ENCODE measurements around the gene KCNT1.

Gene KCNT1

GRCh38 chr9:135673941-135674340 is 28.0 kb upstream of the KCNT1 start:
- no peak for DNase-seq (ENCODE audit: low spot score)

GRCh38 chr9:135674977-135675376 is 27.0 kb upstream of the KCNT1 start:
- no peak for DNase-seq (ENCODE audit: low spot score)

GRCh38 chr9:135676891-135677290 is 25.1 kb upstream of the KCNT1 start:
- no peak for DNase-seq (ENCODE audit: low spot score)

GRCh38 chr9:135677641-135678168 is 24.3 kb upstream of the KCNT1 start:
- no peak for DNase-seq (ENCODE audit: low spot score)

GRCh38 chr9:135678236-135679017 is 23.6 kb upstream of the KCNT1 start:
- no peak for DNase-seq (ENCODE audit: low spot score)

GRCh38 chr9:135680056-135680455 is 21.9 kb upstream of the KCNT1 start:
- no peak for DNase-seq (ENCODE audit: low spot score)

GRCh38 chr9:135681161-135681560 is 20.8 kb upstream of the KCNT1 start:
- DNase-seq (ENCODE audit: low spot score), result no peak

- DNase-seq (ENCODE audit: low spot score), result no peak
Measured at GRCh38 chr9:135683401-135684034, 18.5 kb upstream of the KCNT1 start.

- no peak for DNase-seq (ENCODE audit: low spot score)
Measured at GRCh38 chr9:135684691-135685090, 17.3 kb upstream of the KCNT1 start.

- no peak for DNase-seq (ENCODE audit: low spot score)
Measured at GRCh38 chr9:135687216-135687615, 14.8 kb upstream of the KCNT1 start.

GRCh38 chr9:135689011-135689410 is 13.0 kb upstream of the KCNT1 start:
- no peak for DNase-seq (ENCODE audit: low spot score)

GRCh38 chr9:135690836-135691570 is 11.0 kb upstream of the KCNT1 start:
- DNase-seq (ENCODE audit: low spot score), result no peak

GRCh38 chr9:135692410-135692809 is 9.6 kb upstream of the KCNT1 start:
- DNase-seq (ENCODE audit: low spot score), result no peak

GRCh38 chr9:135693265-135693664 is 8.7 kb upstream of the KCNT1 start:
- DNase-seq (ENCODE audit: low spot score), result no peak

GRCh38 chr9:135693771-135694170 is 8.2 kb upstream of the KCNT1 start:
- no peak for DNase-seq (ENCODE audit: low spot score)

GRCh38 chr9:135694414-135694813 is 7.6 kb upstream of the KCNT1 start:
- no peak for DNase-seq (ENCODE audit: low spot score)

GRCh38 chr9:135695036-135695435 is 6.9 kb upstream of the KCNT1 start:
- DNase-seq (ENCODE audit: low spot score), result no peak

- no peak for DNase-seq (ENCODE audit: low spot score)
Measured at GRCh38 chr9:135695642-135696041, 6.3 kb upstream of the KCNT1 start.

- DNase-seq (ENCODE audit: low spot score), result no peak
Measured at GRCh38 chr9:135696446-135696845, 5.5 kb upstream of the KCNT1 start.

- DNase-seq (ENCODE audit: low spot score), result no peak
Measured at GRCh38 chr9:135697226-135697625, 4.8 kb upstream of the KCNT1 start.

GRCh38 chr9:135698236-135698635 is 3.7 kb upstream of the KCNT1 start:
- DNase-seq (ENCODE audit: low spot score), result no peak

- no peak for DNase-seq (ENCODE audit: low spot score)
Measured at GRCh38 chr9:135698767-135699166, 3.2 kb upstream of the KCNT1 start.

GRCh38 chr9:135699440-135699839 is 2.5 kb upstream of the KCNT1 start, which contains the start of gene SOHLH1:
TSS of gene SOHLH1 (minus strand) at chr9:135699481. CDS start at chr9:135699467, 14 bp downstream.
- DNase-seq (ENCODE audit: low spot score), result no peak

Measured in activated CD4-positive, alpha-beta T cell treated with anti-CD3 and anti-CD28 coated beads, Interleukin-2, Interleukin-4, amounts not matched to agents 100 ng/mL and 50 ng/mL, durations not matched to agents 16 hours and 8 hours (primary cell).